RWPE2 (cell line): ENCODE measurements around the gene COLEC11.
"Not testable (repeated sequence)": the region's sequence is repeated elsewhere in the genome, so short reads cannot be mapped to it uniquely, and the experiment has no call there.

Source experiments
- ATAC-seq: fragments of 200-7000 bp; cut with Tn5 transposase; 3 replicates; pipeline ENCODE4 v1.9.1; 2021; ENCODE audit warnings: low read depth
- DNase-seq: peaks from one replicate; pipeline ENCODE4 v3.0.0-alpha.2; 2020; ENCODE audit warnings: low spot score
- H3K27ac ChIP-seq: fragments of 450-650 bp; 2 replicates; pipeline ENCODE4 v1.5.1; 2017; ENCODE audit warnings: mild to moderate bottlenecking; ENCODE audit not compliant: poor library complexity, severe bottlenecking
- H3K27me3 ChIP-seq: fragments of 250-450 bp; sonication (Bioruptor Pico); 2 replicates; pipeline ENCODE4 v1.5.1; 2021; ENCODE audit warnings: mild to moderate bottlenecking, moderate library complexity; ENCODE audit not compliant: insufficient read depth, poor library complexity, severe bottlenecking
- H3K36me3 ChIP-seq: fragments of 250-450 bp; sonication (Bioruptor Pico); 2 replicates; pipeline ENCODE4 v1.5.1; 2020; ENCODE audit warnings: low read depth, mild to moderate bottlenecking, moderate library complexity
- H3K4me1 ChIP-seq: fragments of 250-450 bp; sonication (Bioruptor Pico); 2 replicates; pipeline ENCODE4 v1.5.1; 2021; ENCODE audit warnings: mild to moderate bottlenecking, moderate library complexity; ENCODE audit not compliant: insufficient read depth, poor library complexity, severe bottlenecking
- H3K4me3 ChIP-seq: fragments of 250-450 bp; sonication (Bioruptor Pico); 2 replicates; pipeline ENCODE4 v1.5.1; 2021; ENCODE audit warnings: mild to moderate bottlenecking, moderate library complexity; ENCODE audit not compliant: severe bottlenecking
- H3K9me3 ChIP-seq: fragments of 250-450 bp; sonication (Bioruptor Pico); 2 replicates; pipeline ENCODE4 v1.5.1; 2021; ENCODE audit warnings: mild to moderate bottlenecking, moderate library complexity; ENCODE audit not compliant: severe bottlenecking
- CTCF ChIP-seq: fragments of 450-650 bp; IDR thresholded peaks from one replicate; pipeline ENCODE4 v1.5.1; 2017; ENCODE audit warnings: mild to moderate bottlenecking, moderate library complexity; ENCODE audit not compliant: poor library complexity, severe bottlenecking

Gene COLEC11

GRCh38 chr2:3655871-3656761 lies 61.2 kb downstream of the COLEC11 start:
- no peaks in the 10 kb centered on the region for H3K4me1 ChIP-seq
- peaks cover 6% of the 10 kb centered on the region for H3K27me3 ChIP-seq
- no peaks in the 10 kb centered on the region for H3K9me3 ChIP-seq
- H3K4me3 ChIP-seq, result no peak overlapping the region
- no peak for DNase-seq
- TF ChIP-seq CTCF, result no peak
- no peak for ATAC-seq
- no peaks in the 10 kb centered on the region for H3K36me3 ChIP-seq
- no peak overlapping the region for H3K27ac ChIP-seq

GRCh38 chr2:3656762-3657721 lies 62.1 kb downstream of the COLEC11 start:
- Histone ChIP-seq H3K4me3 (no peak overlapping the region), H3K27ac (no peak overlapping the region), H3K36me3 (no peaks in the 10 kb centered on the region), H3K4me1 (no peaks in the 10 kb centered on the region), H3K9me3 (no peaks in the 10 kb centered on the region), H3K27me3 (no peaks in the 10 kb centered on the region)
- DNase-seq (no peak), ATAC-seq (no peak)
- TF ChIP-seq CTCF, result no peak

GRCh38 chr2:3657881-3658280 lies 63.0 kb downstream of the COLEC11 start, which contains the start of gene ALLC:
TSS of gene ALLC (plus strand) at chr2:3658200. CDS start at chr2:3671158, 12,958 bp downstream.
- Histone ChIP-seq H3K27ac (no peak within 1 kb of the TSS), H3K27me3 (no peaks in the 10 kb centered on the region), H3K4me1 (no peaks in the 10 kb centered on the region), H3K36me3 (no peaks in the 10 kb centered on the region), H3K9me3 (no peaks in the 10 kb centered on the region), H3K4me3 (no peak within 1 kb of the TSS)
- DNase-seq, result no peak
- no peak for ATAC-seq
- TF ChIP-seq CTCF, result no peak

- Histone ChIP-seq H3K9me3 (no peaks in the 10 kb centered on the region), H3K27ac (no peak overlapping the region), H3K4me1 (no peaks in the 10 kb centered on the region), H3K4me3 (no peak overlapping the region), H3K36me3 (no peaks in the 10 kb centered on the region), H3K27me3 (no peaks in the 10 kb centered on the region)
- no peak for ATAC-seq
- DNase-seq, result no peak
- TF ChIP-seq CTCF, result no peak
Observed at GRCh38 chr2:3659447-3660432, 64.8 kb downstream of the COLEC11 start.

- H3K27ac ChIP-seq, H3K27me3 ChIP-seq, H3K36me3 ChIP-seq, H3K4me3 ChIP-seq, DNase-seq, H3K9me3 ChIP-seq, H3K4me1 ChIP-seq: not testable (repeated sequence)
- ATAC-seq, result 0 out of 3 replicates have a peak, but pooled peaks have one; percentile 24
Observed at GRCh38 chr2:3660640-3661039, 65.7 kb downstream of the COLEC11 start.
